ENCODE measurements around the gene UBE2F. TPM values are rescaled to one million over a fixed set of nuclear protein-coding genes. Genes with fewer than 3 reads are reported as not detected.

UBE2F gene
- total and polyA plus RNA-seq, 2 of the 13 experiments (the other 11 are each of a cell fraction or from before 2014, with no cell fraction given) = 35.4 to 73.1 TPM

DNA sequence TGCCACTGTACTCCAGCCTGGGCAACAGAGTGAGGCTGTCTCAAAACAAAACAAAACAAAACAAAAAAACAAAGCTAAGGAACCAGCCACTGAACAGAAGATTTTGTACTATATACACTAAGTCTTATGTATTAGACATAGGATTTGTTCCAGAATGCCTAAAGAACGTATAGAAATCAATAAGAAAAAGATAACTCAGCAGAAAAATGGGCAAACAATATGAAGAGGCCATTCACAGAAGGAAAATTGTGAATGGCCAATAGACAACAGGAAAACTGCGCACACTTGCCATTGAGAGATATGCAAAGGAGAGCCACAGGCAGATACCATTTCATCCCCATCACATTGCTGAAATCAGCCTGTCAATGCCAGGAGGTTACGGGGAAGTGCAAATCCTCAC lies 14.9 kb upstream of the UBE2F start:
- Histone ChIP-seq H3K4me1 (ENCODE audit: insufficient read depth, low read length) (0 out of 2 replicates have a peak, but pooled peaks cover 5% of the 10 kb centered on the region), H3K27ac (ENCODE audit: extremely low read length, insufficient read depth, low read length) (no peak overlapping the region), H2AFZ (ENCODE audit: low read length) (no peak overlapping the region), H4K20me1 (ENCODE audit: insufficient read depth, low read length) (no peaks in the 10 kb centered on the region), H3K9me3 (ENCODE audit: low read length) (no peaks in the 10 kb centered on the region), H3K27me3 (ENCODE audit: control insufficient read depth in 1 of 2, insufficient read depth in 2 of 2, low read length in 2 of 2) (peaks cover 9 to 30% of the 10 kb centered on the region in 2 experiments), H3K79me2 (ENCODE audit: insufficient read depth, low read length) (no peaks in the 10 kb centered on the region), H3K9ac (ENCODE audit: insufficient read depth, low read depth, low read length) (no peak overlapping the region), H3K4me3 (replicated peaks in 1 of 3; ENCODE audit: insufficient read depth in 1 of 3, low read depth in 2 of 3, low read length in 3 of 3) (no peak overlapping the region), H3K36me3 (replicated peaks in 1 of 2; ENCODE audit: control insufficient read depth in 1 of 2, insufficient read depth in 2 of 2, low read length in 2 of 2) (no peaks in the 10 kb centered on the region), H3K4me2 (ENCODE audit: low read depth, low read length) (no peak overlapping the region)
- ATAC-seq (no peak), FAIRE-seq (no peak), DNase-seq (ENCODE audit: low spot score) (no peak)
- WGBS (ENCODE audit: low lambda C conversion rate) = 62% methylated on average over 3 of the region's 3 CpGs
- ChIA-PET POLR2A (no interaction called here), CTCF (ENCODE audit: low intra/inter-chr PET ratio, low total read pairs) (no interaction called here)
- BruUV-seq (replicated peaks) = no TSS peak
- intact Hi-C loops (cut with micrococcal nuclease; ENCODE audit: unreplicated experiment) (no loop called here), in situ Hi-C loops (cut with HindIII; ENCODE audit: extremely low pct_ligation_motif_present, low pct_unique_long_range_greater_than_20kb) (no loop called here)
- TF ChIP-seq ZNF703 (CRISPR knock-in tag; IDR thresholded peaks at IDR 0.05; ENCODE audit: borderline replicate concordance) (no peak), NCOA5 (CRISPR knock-in tag; IDR thresholded peaks at IDR 0.05) (no peak), MAFK (conservative IDR thresholded peaks at IDR 0.05 in 1 of 2, IDR thresholded peaks at IDR 0.05 in 1 of 2; ENCODE audit: low read length in 2 of 2) (peak; percentile 62 to 68), SAFB2 (CRISPR knock-in tag; IDR thresholded peaks at IDR 0.05; ENCODE audit: borderline replicate concordance, low read depth) (no peak), NR2F1 (CRISPR knock-in tag; IDR thresholded peaks at IDR 0.05) (no peak), ZNF383 (CRISPR knock-in tag; IDR thresholded peaks at IDR 0.05; ENCODE audit: borderline replicate concordance) (no peak), MAFF (IDR thresholded peaks at IDR 0.05; ENCODE audit: low read depth, low read length) (peak; percentile 58), KLF15 (CRISPR knock-in tag; IDR thresholded peaks at IDR 0.05; ENCODE audit: borderline replicate concordance) (no peak), CHD2 (IDR thresholded peaks at IDR 0.05; ENCODE audit: low read depth, low read length) (no peak)
- TF ChIP-seq, protein P1, sequence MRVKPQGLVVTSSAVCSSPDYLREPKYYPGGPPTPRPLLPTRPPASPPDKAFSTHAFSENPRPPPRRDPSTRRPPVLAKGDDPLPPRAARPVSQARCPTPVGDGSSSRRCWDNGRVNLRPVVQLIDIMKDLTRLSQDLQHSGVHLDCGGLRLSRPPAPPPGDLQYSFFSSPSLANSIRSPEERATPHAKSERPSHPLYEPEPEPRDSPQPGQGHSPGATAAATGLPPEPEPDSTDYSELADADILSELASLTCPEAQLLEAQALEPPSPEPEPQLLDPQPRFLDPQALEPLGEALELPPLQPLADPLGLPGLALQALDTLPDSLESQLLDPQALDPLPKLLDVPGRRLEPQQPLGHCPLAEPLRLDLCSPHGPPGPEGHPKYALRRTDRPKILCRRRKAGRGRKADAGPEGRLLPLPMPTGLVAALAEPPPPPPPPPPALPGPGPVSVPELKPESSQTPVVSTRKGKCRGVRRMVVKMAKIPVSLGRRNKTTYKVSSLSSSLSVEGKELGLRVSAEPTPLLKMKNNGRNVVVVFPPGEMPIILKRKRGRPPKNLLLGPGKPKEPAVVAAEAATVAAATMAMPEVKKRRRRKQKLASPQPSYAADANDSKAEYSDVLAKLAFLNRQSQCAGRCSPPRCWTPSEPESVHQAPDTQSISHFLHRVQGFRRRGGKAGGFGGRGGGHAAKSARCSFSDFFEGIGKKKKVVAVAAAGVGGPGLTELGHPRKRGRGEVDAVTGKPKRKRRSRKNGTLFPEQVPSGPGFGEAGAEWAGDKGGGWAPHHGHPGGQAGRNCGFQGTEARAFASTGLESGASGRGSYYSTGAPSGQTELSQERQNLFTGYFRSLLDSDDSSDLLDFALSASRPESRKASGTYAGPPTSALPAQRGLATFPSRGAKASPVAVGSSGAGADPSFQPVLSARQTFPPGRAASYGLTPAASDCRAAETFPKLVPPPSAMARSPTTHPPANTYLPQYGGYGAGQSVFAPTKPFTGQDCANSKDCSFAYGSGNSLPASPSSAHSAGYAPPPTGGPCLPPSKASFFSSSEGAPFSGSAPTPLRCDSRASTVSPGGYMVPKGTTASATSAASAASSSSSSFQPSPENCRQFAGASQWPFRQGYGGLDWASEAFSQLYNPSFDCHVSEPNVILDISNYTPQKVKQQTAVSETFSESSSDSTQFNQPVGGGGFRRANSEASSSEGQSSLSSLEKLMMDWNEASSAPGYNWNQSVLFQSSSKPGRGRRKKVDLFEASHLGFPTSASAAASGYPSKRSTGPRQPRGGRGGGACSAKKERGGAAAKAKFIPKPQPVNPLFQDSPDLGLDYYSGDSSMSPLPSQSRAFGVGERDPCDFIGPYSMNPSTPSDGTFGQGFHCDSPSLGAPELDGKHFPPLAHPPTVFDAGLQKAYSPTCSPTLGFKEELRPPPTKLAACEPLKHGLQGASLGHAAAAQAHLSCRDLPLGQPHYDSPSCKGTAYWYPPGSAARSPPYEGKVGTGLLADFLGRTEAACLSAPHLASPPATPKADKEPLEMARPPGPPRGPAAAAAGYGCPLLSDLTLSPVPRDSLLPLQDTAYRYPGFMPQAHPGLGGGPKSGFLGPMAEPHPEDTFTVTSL (CRISPR knock-in tag; IDR thresholded peaks at IDR 0.05; ENCODE audit: borderline replicate concordance) = no peak
- TF ChIP-seq, protein P2, sequence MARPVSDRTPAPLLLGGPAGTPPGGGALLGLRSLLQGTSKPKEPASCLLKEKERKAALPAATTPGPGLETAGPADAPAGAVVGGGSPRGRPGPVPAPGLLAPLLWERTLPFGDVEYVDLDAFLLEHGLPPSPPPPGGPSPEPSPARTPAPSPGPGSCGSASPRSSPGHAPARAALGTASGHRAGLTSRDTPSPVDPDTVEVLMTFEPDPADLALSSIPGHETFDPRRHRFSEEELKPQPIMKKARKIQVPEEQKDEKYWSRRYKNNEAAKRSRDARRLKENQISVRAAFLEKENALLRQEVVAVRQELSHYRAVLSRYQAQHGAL (CRISPR knock-in tag; IDR thresholded peaks at IDR 0.05; ENCODE audit: not compliant biosample characterization) = no peak
- TF ChIP-seq, protein P3, sequence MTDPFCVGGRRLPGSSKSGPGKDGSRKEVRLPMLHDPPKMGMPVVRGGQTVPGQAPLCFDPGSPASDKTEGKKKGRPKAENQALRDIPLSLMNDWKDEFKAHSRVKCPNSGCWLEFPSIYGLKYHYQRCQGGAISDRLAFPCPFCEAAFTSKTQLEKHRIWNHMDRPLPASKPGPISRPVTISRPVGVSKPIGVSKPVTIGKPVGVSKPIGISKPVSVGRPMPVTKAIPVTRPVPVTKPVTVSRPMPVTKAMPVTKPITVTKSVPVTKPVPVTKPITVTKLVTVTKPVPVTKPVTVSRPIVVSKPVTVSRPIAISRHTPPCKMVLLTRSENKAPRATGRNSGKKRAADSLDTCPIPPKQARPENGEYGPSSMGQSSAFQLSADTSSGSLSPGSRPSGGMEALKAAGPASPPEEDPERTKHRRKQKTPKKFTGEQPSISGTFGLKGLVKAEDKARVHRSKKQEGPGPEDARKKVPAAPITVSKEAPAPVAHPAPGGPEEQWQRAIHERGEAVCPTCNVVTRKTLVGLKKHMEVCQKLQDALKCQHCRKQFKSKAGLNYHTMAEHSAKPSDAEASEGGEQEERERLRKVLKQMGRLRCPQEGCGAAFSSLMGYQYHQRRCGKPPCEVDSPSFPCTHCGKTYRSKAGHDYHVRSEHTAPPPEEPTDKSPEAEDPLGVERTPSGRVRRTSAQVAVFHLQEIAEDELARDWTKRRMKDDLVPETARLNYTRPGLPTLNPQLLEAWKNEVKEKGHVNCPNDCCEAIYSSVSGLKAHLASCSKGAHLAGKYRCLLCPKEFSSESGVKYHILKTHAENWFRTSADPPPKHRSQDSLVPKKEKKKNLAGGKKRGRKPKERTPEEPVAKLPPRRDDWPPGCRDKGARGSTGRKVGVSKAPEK (CRISPR knock-in tag; IDR thresholded peaks at IDR 0.05; ENCODE audit: borderline replicate concordance) = no peak
- TF ChIP-seq, protein P4, sequence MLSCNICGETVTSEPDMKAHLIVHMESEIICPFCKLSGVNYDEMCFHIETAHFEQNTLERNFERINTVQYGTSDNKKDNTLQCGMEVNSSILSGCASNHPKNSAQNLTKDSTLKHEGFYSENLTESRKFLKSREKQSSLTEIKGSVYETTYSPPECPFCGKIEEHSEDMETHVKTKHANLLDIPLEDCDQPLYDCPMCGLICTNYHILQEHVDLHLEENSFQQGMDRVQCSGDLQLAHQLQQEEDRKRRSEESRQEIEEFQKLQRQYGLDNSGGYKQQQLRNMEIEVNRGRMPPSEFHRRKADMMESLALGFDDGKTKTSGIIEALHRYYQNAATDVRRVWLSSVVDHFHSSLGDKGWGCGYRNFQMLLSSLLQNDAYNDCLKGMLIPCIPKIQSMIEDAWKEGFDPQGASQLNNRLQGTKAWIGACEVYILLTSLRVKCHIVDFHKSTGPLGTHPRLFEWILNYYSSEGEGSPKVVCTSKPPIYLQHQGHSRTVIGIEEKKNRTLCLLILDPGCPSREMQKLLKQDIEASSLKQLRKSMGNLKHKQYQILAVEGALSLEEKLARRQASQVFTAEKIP (CRISPR knock-in tag; IDR thresholded peaks at IDR 0.05; ENCODE audit: borderline replicate concordance) = no peak
